Erythroblast (primary cell): ENCODE results near the gene YIF1A.

Source experiments
- GATA1 ChIP-seq: IDR thresholded peaks from 2 replicates; pipeline ENCODE4 v1.6.1; 2011; ENCODE audit warnings: low read depth, mild to moderate bottlenecking, control low read depth, low read length, moderate library complexity
- POLR2A ChIP-seq: IDR thresholded peaks from 2 replicates; pipeline ENCODE4 v1.6.1; 2011; ENCODE audit warnings: mild to moderate bottlenecking, low read length

GRCh38 chr11:66335531-66336233, 46.7 kb upstream of the YIF1A start:
- TF ChIP-seq POLR2A (no peak), GATA1 (no peak)
